HG03469 (cell line): ENCODE data around the gene PGM5.
"Not testable (repeated sequence)": the region's sequence is repeated elsewhere in the genome, so short reads cannot be mapped to it uniquely, and the experiment has no call there.

Experiments
- ATAC-seq: cut with Tn5 transposase; IDR thresholded peaks from one replicate; pipeline ENCODE4 v1.9.1; 2021; ENCODE audit warnings: mild to moderate bottlenecking, moderate library complexity, moderate number of reproducible peaks; ENCODE audit not compliant: unreplicated experiment

PGM5 gene

GRCh38 chr9:68375789-68376188 is 19.4 kb downstream of the PGM5 start:
- not testable (repeated sequence) for ATAC-seq

DNA sequence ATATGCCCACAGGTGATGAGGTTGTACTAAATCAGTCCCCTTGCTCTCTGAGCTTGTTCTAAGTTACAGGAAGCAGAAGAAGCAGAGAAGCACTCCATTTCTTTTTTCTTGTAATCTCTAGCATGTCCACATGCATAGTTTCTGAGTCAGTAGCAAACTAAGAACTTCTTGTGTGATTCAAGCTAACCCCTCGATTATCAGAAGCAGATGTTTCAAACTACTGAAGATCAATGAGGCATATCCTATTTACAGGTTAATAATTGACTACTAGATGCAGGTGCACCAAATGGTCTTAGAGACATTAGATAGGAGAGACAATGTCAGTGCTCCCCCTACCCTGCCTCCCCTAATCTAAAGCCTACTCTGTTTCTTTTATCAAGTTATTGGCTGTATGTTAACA is 21.3 kb downstream of the PGM5 start:
- ATAC-seq = peak; percentile 58

GRCh38 chr9:68383894-68384293 is 27.5 kb downstream of the PGM5 start:
- ATAC-seq = not testable (repeated sequence)

GRCh38 chr9:68389558-68389957 is 33.1 kb downstream of the PGM5 start:
- ATAC-seq = not testable (repeated sequence)

GRCh38 chr9:68390737-68391136 is 34.3 kb downstream of the PGM5 start:
- ATAC-seq = not testable (repeated sequence)

- not testable (repeated sequence) for ATAC-seq
Measured at GRCh38 chr9:68396411-68397094, 40.1 kb downstream of the PGM5 start.

GRCh38 chr9:68397095-68397423 is 40.6 kb downstream of the PGM5 start:
- not testable (repeated sequence) for ATAC-seq

DNA sequence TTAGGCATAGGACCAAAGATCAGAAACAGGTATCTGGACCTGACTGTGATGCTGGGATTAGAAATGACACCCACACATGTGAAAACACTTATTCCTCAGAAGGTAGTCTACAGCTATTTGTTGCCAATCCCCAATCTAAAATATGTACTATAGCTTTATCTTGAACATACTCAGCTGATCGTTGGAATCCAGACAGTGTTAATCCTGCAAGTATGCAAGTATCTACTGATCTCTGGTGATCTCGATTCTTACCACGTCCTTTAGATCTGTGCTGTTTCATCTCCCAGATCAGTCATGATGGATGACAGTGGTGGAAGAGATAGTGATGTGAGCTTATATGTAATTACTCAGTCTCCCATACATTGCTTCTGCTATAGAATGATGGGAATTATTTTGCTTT is 41.4 kb downstream of the PGM5 start:
- ATAC-seq = not testable (repeated sequence)

DNA sequence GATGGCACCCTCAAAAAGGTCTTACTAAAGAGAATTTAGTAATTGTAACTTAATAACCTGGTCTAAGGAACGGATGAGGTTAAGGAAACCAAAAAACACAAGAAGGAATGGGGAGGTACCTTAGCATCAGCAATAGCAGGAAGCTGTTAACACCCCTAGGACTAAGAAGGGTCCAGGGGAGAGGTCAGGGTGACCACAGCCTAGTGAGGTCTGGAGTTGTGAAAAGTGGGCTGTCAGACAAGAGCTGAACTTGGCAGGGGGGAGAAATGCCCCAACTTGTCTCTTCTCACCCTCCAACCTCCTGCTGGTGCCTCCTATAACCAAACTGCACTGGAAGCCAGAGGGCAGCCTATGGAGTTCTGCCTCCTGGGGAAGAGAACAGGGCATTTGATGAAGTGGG is 41.9 kb downstream of the PGM5 start:
- not testable (repeated sequence) for ATAC-seq

GRCh38 chr9:68404421-68405185 is 48.2 kb downstream of the PGM5 start:
- ATAC-seq = not testable (repeated sequence)

GRCh38 chr9:68411865-68412264 is 55.5 kb downstream of the PGM5 start:
- ATAC-seq = not testable (repeated sequence)

GRCh38 chr9:68412754-68413153 is 56.3 kb downstream of the PGM5 start:
- not testable (repeated sequence) for ATAC-seq

DNA sequence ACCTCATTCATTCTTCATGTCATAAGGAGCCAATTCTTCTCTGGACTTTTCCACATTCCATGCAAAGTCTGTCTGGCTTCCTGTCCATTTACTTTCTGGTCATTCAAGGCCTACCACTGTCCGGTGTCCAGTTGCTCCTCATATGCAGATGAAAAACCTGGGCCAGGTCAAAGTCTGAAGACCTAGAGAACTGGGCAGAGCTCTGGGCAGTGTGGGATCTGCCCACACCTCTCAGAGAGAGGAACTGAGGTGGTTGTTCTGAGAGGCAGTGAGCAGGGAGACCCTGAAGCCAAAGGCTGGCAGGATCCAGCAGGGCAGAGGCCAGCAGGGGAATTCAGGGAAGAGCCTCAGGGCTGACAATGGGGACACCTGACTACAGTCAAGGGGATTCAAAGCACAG is 58.7 kb downstream of the PGM5 start:
- ATAC-seq = not testable (repeated sequence)

DNA sequence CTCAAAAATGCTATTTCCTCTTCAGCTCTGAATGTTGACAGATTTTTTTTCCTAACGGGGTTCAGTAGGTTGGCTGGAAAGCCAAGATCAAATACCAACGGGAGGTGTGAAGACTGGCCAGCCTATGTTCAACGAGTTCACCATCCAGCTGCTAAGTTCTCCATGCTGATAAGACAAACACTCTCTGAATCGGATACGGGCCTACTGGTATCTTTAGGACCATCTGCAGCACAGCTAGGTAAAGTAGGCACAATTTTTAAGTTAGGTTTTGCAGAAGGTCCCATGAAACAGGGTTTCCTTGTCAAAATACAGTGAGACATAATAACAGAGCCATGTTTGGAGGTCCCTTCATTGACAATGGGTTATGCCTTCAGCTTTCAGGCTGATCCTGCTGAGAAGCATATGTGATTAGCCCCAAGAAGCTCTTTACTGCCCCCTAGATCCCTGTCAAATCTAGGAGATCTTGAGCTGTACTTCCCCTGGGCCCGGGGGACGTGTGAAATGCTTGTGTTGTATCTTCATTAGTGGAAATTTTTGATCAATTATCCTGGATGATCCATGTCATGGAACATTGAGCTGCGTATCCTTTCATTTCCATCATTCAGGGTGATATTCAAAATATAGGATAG is 60.6 kb downstream of the PGM5 start:
- ATAC-seq = no peak

DNA sequence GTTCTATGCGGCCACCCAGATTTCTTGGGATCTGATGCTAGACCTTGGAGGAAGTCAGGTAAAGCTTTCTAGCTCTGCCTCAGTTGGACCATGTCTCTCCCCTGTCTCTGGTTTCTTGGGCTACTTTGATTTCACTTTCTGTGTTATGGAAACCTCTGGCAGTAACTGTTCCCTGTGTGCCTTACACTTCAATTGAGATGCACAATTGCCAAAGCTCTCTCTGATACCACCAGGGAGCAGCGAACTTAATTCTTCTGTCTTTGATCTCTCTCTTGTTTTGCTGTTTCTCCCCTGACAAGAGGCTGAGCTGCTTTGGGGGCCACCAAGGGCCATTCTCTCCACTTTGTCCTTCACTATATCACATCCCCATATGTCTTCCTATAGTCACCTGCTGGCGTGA is 61.4 kb downstream of the PGM5 start:
- ATAC-seq = no peak

DNA sequence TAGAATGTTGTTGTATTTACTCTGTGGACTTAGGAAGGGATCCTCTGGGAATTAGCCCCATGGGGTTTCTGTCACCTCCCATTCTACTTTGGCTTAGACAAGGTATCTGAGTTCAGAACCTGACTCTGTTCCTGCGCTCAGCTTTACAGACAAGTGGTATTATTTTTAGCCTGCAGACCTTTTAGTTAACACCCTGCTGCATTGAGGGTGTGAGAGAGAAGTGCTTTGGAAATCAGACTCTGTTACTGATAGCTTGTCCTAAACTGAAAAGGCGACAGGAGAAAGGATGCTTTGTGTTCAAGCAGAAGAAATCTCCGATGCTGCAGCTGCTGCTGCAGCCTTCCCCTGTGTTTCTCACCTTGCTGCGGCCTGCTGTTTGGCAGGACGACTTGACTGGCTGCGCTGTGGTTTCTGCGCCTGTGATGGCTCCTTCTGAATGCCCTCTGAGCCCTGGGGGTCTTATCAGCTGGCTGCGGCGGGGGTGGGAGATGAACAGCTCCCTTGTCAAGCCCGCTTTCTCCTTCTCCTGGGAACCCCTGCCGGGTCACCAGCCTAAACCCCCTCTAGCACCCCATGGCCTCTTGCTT is 61.9 kb downstream of the PGM5 start:
- no peak for ATAC-seq

- no peak for ATAC-seq
Measured at GRCh38 chr9:68419901-68420300, 63.5 kb downstream of the PGM5 start.

DNA sequence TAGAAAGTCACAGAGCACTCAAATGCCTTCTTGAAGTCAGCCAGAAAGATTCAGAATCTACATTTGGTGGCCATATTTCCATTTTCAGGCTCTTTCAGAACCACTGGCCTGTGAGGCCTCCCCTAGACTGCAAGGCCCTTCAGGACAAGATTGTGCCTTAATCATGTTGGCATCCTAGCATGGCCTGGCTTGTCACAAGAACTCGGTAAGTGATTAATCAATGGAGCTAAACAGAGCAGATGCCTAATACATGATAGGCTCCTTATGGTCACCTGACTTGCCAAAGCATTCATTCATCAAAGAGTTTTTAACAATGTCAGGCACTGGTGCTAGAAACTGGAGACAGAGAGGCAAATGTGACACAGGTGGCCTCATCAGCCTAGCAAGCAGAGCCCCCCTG is 70.3 kb downstream of the PGM5 start:
- ATAC-seq = no peak

DNA sequence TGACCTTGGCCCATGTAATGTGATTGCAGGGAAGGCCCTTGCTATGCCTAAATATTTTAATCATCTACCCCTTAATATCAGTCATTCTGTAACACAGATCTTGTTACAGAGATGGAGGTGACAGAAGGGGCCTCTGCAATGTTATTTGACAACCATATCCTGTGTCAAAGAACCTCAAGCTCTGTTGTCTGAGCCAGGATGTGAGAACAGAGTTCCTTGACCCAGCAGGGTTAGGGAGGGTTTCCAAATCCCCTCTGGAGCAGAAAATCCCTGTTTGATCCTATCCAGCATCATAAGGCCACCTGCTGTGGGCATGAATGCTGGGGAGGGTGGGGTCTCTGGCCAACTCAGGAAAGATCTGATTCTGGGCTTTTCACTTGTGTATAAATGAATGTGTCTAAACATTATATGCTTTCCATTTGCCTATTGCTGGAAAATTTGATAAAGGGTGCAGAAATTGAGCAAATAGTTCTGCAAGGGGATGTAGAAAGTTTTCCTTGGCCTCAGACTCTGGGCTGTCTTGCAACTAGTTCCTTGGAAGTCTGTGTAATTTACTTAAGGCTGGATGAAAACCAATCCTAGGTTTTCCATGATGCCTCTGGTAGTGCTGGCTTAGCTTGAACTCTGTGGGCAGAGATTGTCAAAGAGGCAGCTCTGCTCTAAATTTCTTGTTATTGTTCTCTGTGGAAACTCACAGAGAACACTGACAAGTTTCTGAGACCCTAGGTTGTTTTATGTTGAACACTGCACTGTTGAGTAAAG is 71.0 kb downstream of the PGM5 start:
- no peak for ATAC-seq

- ATAC-seq = no peak
Measured at GRCh38 chr9:68428481-68428880, 72.1 kb downstream of the PGM5 start.

DNA sequence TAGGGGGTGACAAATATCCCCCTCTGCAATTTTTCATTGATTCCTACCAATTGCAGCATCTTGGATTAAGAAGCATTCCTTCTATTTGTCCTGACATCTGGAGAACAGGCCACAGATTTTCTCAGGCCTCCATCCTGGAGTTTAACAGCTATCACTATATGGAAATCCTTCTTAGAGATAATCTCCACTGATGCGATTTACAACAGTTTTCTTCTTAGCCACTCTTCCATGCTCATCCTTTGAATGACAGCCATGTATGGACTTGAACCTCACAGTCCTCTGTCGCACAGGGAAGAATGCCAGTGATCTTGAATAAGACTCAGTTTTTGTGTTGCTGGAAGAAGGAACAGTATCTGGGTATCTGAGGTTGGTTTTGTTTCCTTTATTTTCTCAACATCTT is 73.2 kb downstream of the PGM5 start:
- ATAC-seq = no peak
